Tibial artery (tissue), 4 donors: Measurements from ENCODE around the gene LARP4B.
A peak's percentile ranks its signal among the peaks of the same experiment; 100 is the strongest.

Experiments
- DNase-seq, 2 donors: peaks; one replicate each; pipeline ENCODE4 v3.0.0-alpha.2; 2019
- H3K27ac ChIP-seq, 2 donors: fragments of 200-600 bp; sonication (generic) in 1 of 2; 1 replicate in 1 of 2; 2 replicates in 1 of 2; pipeline ENCODE4 v1.5.1; 2018 to 2019; ENCODE audit warnings: mild to moderate bottlenecking in 1 of 2
- H3K27me3 ChIP-seq, 2 donors: fragments of 200-600 bp; sonication (generic) in 1 of 2; one replicate each; pipeline versions ENCODE4 v1.5.1 to v1.6.0; 2016 to 2019
- H3K36me3 ChIP-seq, 3 donors: fragments of 200-600 bp; sonication (generic) in 2 of 3; one replicate each; pipeline ENCODE4 v1.5.1; 2016 to 2019; ENCODE audit warnings: mild to moderate bottlenecking in 2 of 3
- H3K4me1 ChIP-seq, 4 donors: fragments of 200-600 bp; sonication (generic) in 2 of 4; 1 replicate in 3 of 4; 2 replicates in 1 of 4; pipeline ENCODE4 v1.5.1; 2016 to 2019
- H3K4me3 ChIP-seq, 2 donors: fragments of 200-600 bp; sonication (generic) in 1 of 2; 1 replicate in 1 of 2; 2 replicates in 1 of 2; pipeline ENCODE4 v1.5.1; 2018 to 2019; ENCODE audit warnings: mild to moderate bottlenecking in 2 of 2
- H3K9me3 ChIP-seq, 3 donors: fragments of 200-600 bp; sonication (generic) in 1 of 3; one replicate each; pipeline ENCODE4 v1.5.1; 2016 to 2019
- intact Hi-C: fragments of 100-400 bp; cut with DNase I; formaldehyde crosslinking; loops from one replicate; pipeline ENCODE4 v1.15.0; 2023; ENCODE audit warnings: low total_unique reads
- TF ChIP-seq, protein P1 (sequence below), 2 experiments: fragments of 200-600 bp in 1 of 2; fragments of 450-650 bp in 1 of 2; IDR thresholded peaks; one replicate each; pipeline ENCODE4 v1.5.1; 2017 to 2019; ENCODE audit warnings: antibody characterized with exemption in 2 of 2, mild to moderate bottlenecking in 1 of 2, moderate library complexity in 1 of 2

Gene LARP4B

DNA sequence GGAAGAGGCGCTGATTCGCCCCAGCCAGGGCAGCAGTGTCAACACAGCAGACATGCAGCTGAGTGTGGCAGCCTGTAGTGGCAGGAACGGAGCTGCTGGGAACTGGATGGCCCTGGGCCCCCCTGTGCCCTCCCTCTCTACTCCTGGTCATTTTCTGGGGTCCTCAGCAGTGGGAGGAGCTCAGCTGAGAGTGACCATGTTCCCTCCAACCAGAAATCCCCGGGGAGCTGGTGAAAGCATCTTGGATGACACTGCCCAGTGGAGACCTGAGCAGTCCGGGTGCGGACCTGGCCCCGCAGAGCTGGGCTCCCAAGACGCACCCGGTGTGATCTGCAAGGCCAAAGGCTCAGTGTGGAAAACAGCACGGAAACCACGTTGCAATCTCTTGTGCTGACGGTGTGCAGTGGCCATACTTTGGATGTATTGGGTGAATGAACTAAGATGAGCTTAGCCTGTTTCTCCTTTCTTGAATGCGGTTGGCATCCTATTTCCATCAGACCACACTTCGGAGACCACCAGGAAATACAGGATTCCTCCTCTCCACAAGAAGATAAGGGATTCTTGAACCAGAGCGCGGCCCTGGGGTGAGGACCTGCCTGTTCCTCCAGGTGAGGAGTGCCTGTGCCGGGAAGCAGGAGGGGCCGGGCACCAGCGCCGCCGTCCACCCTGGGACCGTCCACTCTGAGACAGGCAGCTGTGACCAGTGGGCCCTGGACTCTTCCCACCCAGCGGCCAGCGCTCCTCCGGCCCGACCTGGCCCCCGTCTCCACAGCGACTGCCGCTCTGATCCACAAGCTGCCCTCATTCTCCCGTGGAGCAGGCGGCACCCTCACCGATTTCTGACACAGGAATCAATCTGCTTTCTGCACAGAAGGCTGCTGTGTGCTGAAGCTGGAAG lies 148.5 kb downstream of the LARP4B start:
- H3K9me3 ChIP-seq, result no peaks in the 10 kb centered on the region
- DNase-seq, result peak in 1 of 2 donors; percentile 48
- no peak overlapping the region for H3K27ac ChIP-seq
- no peaks in the 10 kb centered on the region for H3K36me3 ChIP-seq
- H3K4me1 ChIP-seq, result peaks cover 0 to 14% (median 10%) of the 10 kb centered on the region in 4 donors
- TF ChIP-seq, protein P1, sequence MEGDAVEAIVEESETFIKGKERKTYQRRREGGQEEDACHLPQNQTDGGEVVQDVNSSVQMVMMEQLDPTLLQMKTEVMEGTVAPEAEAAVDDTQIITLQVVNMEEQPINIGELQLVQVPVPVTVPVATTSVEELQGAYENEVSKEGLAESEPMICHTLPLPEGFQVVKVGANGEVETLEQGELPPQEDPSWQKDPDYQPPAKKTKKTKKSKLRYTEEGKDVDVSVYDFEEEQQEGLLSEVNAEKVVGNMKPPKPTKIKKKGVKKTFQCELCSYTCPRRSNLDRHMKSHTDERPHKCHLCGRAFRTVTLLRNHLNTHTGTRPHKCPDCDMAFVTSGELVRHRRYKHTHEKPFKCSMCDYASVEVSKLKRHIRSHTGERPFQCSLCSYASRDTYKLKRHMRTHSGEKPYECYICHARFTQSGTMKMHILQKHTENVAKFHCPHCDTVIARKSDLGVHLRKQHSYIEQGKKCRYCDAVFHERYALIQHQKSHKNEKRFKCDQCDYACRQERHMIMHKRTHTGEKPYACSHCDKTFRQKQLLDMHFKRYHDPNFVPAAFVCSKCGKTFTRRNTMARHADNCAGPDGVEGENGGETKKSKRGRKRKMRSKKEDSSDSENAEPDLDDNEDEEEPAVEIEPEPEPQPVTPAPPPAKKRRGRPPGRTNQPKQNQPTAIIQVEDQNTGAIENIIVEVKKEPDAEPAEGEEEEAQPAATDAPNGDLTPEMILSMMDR (IDR thresholded peaks at IDR 0.05), result no peak
- peaks cover 0 to 8% of the 10 kb centered on the region in 2 donors for H3K27me3 ChIP-seq
- intact Hi-C loops, result no loop called here
- H3K4me3 ChIP-seq, result no peak overlapping the region

DNA sequence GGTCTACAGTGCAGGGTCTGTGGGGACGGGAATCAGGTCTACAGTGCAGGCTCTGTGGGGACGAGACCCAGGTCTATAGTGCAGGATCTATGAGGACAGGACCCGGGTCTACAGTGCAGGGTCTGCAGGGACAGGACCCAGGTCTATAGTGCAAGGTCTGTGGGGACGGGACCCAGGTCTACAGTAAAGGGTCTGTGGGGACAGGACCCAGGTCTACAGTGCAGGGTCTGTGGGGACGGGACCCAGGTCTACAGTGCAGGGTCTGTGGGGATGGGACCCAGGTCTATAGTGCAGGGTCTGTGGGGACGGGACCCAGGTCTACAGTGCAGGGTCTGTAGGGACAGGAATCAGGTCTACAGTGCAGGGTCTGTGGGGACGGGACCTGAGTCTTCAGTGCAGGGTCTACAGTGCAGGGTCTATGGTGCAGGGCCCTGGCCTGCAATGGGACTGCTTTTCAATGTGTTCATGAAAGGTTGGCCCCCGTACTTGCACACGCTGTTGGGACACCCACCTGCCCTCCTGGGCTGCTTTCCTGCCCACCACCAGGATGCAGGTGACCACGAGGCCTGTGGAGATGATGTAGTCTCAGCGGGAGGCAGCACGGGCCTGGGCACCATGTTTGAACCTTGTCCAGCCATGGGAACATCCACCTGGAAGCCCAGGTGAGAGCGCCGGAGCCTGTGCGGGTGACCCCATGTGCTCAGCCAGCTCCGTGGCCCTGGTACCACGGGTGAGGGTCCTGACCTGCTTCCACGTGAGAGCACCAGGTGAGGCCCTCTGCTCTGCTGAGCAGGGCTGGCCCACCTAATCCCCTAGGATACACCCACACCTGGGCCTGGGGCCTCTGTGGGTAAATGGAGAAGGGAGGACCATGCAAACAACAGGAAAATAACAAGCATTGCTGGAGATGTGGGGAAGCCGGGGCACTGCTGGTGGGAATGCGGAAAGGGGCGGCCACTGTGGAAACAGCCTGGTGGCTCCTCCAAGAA lies 150.7 kb downstream of the LARP4B start:
- Histone ChIP-seq H3K4me1 (peaks cover 0 to 16% (median 11%) of the 10 kb centered on the region in 4 donors), H3K9me3 (no peaks in the 10 kb centered on the region), H3K36me3 (no peaks in the 10 kb centered on the region), H3K27me3 (peaks cover 0 to 8% of the 10 kb centered on the region in 2 donors), H3K27ac (no peak overlapping the region), H3K4me3 (no peak overlapping the region)
- TF ChIP-seq, protein P1 (IDR thresholded peaks at IDR 0.05), result no peak
- peak in 1 of 2 donors; percentile 53 for DNase-seq
- intact Hi-C loops, result loop anchor here (2.0 kb wide), 1 partner anchor 196 kb away; no protein-coding TSS in a partner anchor

DNA sequence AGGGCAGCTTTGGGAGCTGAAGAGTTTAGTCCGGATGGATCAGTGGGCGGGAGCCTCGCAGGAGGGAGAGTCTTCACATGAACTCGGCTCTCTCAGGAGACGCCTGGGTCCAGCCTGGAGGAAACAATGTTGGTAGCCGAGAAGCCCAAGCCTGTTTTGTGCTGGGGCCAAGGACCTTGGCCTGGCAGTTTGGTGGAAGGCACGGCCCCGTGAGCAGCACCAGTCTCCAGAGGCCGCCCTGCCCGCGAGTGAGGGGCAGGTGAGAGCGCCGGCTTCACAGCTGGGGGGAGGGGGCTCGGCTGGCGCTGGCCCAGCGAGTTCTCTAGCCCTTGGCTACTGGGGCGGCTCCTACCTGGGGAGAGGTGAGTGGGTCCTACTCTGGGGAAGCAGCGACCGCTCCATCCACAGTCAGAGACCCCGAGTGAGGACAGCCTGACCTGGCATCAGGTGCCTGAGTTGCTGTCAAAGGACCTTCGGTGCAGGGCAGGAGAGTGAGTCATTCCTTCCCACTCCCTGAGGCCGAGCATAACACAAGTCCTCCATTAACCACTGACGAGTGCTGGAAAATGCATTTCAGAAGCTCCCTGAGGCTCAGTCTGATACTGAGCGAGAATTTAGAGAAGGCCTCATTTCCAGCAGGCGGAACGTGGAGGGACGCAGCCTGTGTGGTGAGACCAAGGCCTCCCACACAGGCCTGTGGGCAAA lies 152.7 kb downstream of the LARP4B start:
- H3K27ac ChIP-seq, result no peak overlapping the region
- TF ChIP-seq, protein P1 (IDR thresholded peaks at IDR 0.05), result no peak
- DNase-seq, result peak in 1 of 2 donors; percentile 47
- H3K36me3 ChIP-seq, result no peaks in the 10 kb centered on the region
- intact Hi-C loops, result no loop called here
- no peak overlapping the region for H3K4me3 ChIP-seq
- H3K4me1 ChIP-seq, result peaks cover 0 to 16% (median 11%) of the 10 kb centered on the region in 4 donors
- peaks cover 0 to 8% of the 10 kb centered on the region in 2 donors for H3K27me3 ChIP-seq
- H3K9me3 ChIP-seq, result no peaks in the 10 kb centered on the region

GRCh38 chr10:777913-778479 lies 153.5 kb downstream of the LARP4B start:
- Histone ChIP-seq H3K4me1 (peaks cover 0 to 13% (median 11%) of the 10 kb centered on the region in 4 donors), H3K4me3 (no peak overlapping the region), H3K27ac (no peak overlapping the region), H3K27me3 (peaks cover 0 to 8% of the 10 kb centered on the region in 2 donors), H3K36me3 (no peaks in the 10 kb centered on the region), H3K9me3 (no peaks in the 10 kb centered on the region)
- intact Hi-C loops, result no loop called here
- TF ChIP-seq, protein P1 (IDR thresholded peaks at IDR 0.05), result no peak
- DNase-seq, result peak in 1 of 2 donors; percentile 56
